PC-3 (cell line): ENCODE measurements around the gene HMGA1.

ENCODE experiments used
- CTCF ChIP-seq: fragments of 300-600 bp; sonication (generic); conservative IDR thresholded peaks from 2 replicates; pipeline ENCODE4 v1.5.1; 2017; ENCODE audit warnings: antibody characterized with exemption, low read depth, mild to moderate bottlenecking, low read length
- EZH2 ChIP-seq: fragments of 300-600 bp; sonication (generic); IDR thresholded peaks from one replicate; pipeline ENCODE4 v1.6.1; 2017; ENCODE audit warnings: antibody characterized with exemption, mild to moderate bottlenecking, low read length; ENCODE audit not compliant: unreplicated experiment
- EZH2phosphoT487 ChIP-seq: fragments of 300-600 bp; sonication (generic); IDR thresholded peaks from 2 replicates; pipeline ENCODE4 v1.6.1; 2018; ENCODE audit warnings: mild to moderate bottlenecking, antibody characterized with exemption, low read length, borderline replicate concordance

GRCh38 chr6:34239893-34240292, 3.2 kb downstream of the HMGA1 start:
- TF ChIP-seq CTCF: no peak
- TF ChIP-seq EZH2phosphoT487: no peak
- TF ChIP-seq EZH2: no peak
